Esophagus squamous epithelium (tissue), 5 donors: Measurements from ENCODE around the gene RAB24. TPM values are rescaled to one million over a fixed set of nuclear protein-coding genes. Genes with fewer than 3 reads are reported as not detected.

ENCODE experiments used
- DNase-seq: peaks from one replicate; lab custom pipeline; 2025; lab: John Stamatoyannopoulos, UW
- H3K27ac ChIP-seq, 4 donors: fragments of 200-600 bp; sonication (generic); one replicate each; pipeline ENCODE4 v1.5.1; 2016 to 2019; ENCODE audit warnings: mild to moderate bottlenecking in 1 of 4
- H3K27me3 ChIP-seq, 4 donors: fragments of 200-600 bp; sonication (generic); 1 replicate in 3 of 4; 2 replicates in 1 of 4; pipeline versions ENCODE4 v1.5.1 to v1.6.0; 2017 to 2021; ENCODE audit warnings: antibody characterized with exemption in 1 of 4
- H3K36me3 ChIP-seq, 3 donors: fragments of 200-600 bp; sonication (generic); one replicate each; pipeline ENCODE4 v1.5.1; 2016 to 2019
- H3K4me1 ChIP-seq, 3 donors: fragments of 200-600 bp; sonication (generic); one replicate each; pipeline ENCODE4 v1.5.1; 2017 to 2019
- H3K4me3 ChIP-seq, 4 donors: fragments of 200-600 bp; sonication (generic); 1 replicate in 3 of 4; 2 replicates in 1 of 4; pipeline ENCODE4 v1.5.1; 2016 to 2019; ENCODE audit warnings: mild to moderate bottlenecking in 2 of 4, moderate library complexity in 1 of 4
- H3K9me3 ChIP-seq, 3 donors: fragments of 200-600 bp; sonication (generic); one replicate each; pipeline ENCODE4 v1.5.1; 2016 to 2019
- CTCF ChIP-seq, 6 experiments: fragments of 450-650 bp in 4 of 6; fragments of 200-600 bp in 2 of 6; sonication (generic) in 2 of 6; IDR thresholded peaks; one replicate each; pipeline ENCODE4 v1.5.1; 2016 to 2019; ENCODE audit warnings: antibody characterized with exemption in 6 of 6, mild to moderate bottlenecking in 4 of 6, moderate library complexity in 4 of 6
- POLR2A ChIP-seq, 4 donors: fragments of 450-650 bp; IDR thresholded peaks; one replicate each; pipeline ENCODE4 v1.6.1; 2017; ENCODE audit warnings: antibody characterized with exemption in 4 of 4, mild to moderate bottlenecking in 4 of 4, moderate library complexity in 3 of 4
- WGBS, 2 donors: methylation state at CpG; one replicate each; pipeline ENCODE4 v1.1.5; 2018; 5-methylcytosine and 5-hydroxymethylcytosine counted together
- intact Hi-C: fragments of 100-400 bp; cut with DNase I; formaldehyde crosslinking; loops from one replicate; pipeline ENCODE4 v1.15.0; 2022
- total RNA-seq, 4 donors: library from RNA; depleted of rRNA; stranded (reverse); fragments of >200 nt; gene quantifications; one replicate each; pipeline ENCODE4 v1.1.0, GENCODE V29; 2016
- donor health status: DM: yes; HTN: yes; CAD: no.

Gene RAB24
- total RNA-seq, 4 donors from 2014 or later: 24.0 to 74.4 (median 49.8) TPM

GRCh38 chr5:177332896-177333260 lies 29.4 kb upstream of the RAB24 start:
- intact Hi-C loops: no loop called here
- H3K9me3 ChIP-seq: no peaks in the 10 kb centered on the region
- no peak overlapping the region for H3K4me3 ChIP-seq
- no peak overlapping the region for H3K27ac ChIP-seq
- H3K27me3 ChIP-seq: no peaks in the 10 kb centered on the region
- H3K4me1 ChIP-seq: peaks cover 0 to 7% (median 4%) of the 10 kb centered on the region in 3 donors
- no peak for TF ChIP-seq CTCF (IDR thresholded peaks at IDR 0.05)
- TF ChIP-seq POLR2A (IDR thresholded peaks at IDR 0.05): no peak
- DNase-seq: no peak
- WGBS, 2 donors: 90% methylated on average over 4 to 7 of the region's 13 CpGs
- H3K36me3 ChIP-seq: peaks cover 49 to 100% (median 71%) of the 10 kb centered on the region in 3 donors

- Histone ChIP-seq H3K4me3 (no peak overlapping the region), H3K4me1 (peaks cover 0 to 11% (median 4%) of the 10 kb centered on the region in 3 donors), H3K36me3 (peaks cover 43 to 100% (median 65%) of the 10 kb centered on the region in 3 donors), H3K27me3 (no peaks in the 10 kb centered on the region), H3K27ac (no peak overlapping the region), H3K9me3 (no peaks in the 10 kb centered on the region)
- DNase-seq: no peak
- TF ChIP-seq POLR2A (IDR thresholded peaks at IDR 0.05): no peak
- TF ChIP-seq CTCF (IDR thresholded peaks at IDR 0.05): no peak
- intact Hi-C loops: no loop called here
- 82 to 90% methylated on average over 16 to 25 of the region's 35 CpGs for WGBS, 2 donors
These were observed 28.7 kb upstream of the RAB24 start for GRCh38 chr5:177332031-177332895.

- 71 to 74% methylated on average over 9 to 12 of the region's 27 CpGs for WGBS, 2 donors
- no peaks in the 10 kb centered on the region for H3K9me3 ChIP-seq
- peaks cover 0 to 11% (median 4%) of the 10 kb centered on the region in 3 donors for H3K4me1 ChIP-seq
- no peak for DNase-seq
- H3K27ac ChIP-seq: no peak overlapping the region
- no peaks in the 10 kb centered on the region for H3K27me3 ChIP-seq
- intact Hi-C loops: no loop called here
- peaks cover 32 to 93% (median 54%) of the 10 kb centered on the region in 3 donors for H3K36me3 ChIP-seq
- no peak for TF ChIP-seq POLR2A (IDR thresholded peaks at IDR 0.05)
- no peak for TF ChIP-seq CTCF (IDR thresholded peaks at IDR 0.05)
- no peak overlapping the region for H3K4me3 ChIP-seq
These were observed 27.7 kb upstream of the RAB24 start for GRCh38 chr5:177330991-177331842.

- Histone ChIP-seq H3K4me3 (no peak overlapping the region), H3K36me3 (peaks cover 20 to 91% (median 41%) of the 10 kb centered on the region in 3 donors), H3K4me1 (peaks cover 0 to 11% (median 4%) of the 10 kb centered on the region in 3 donors), H3K9me3 (no peaks in the 10 kb centered on the region), H3K27ac (no peak overlapping the region), H3K27me3 (no peaks in the 10 kb centered on the region)
- DNase-seq: no peak
- 87 to 95% methylated on average over 3 to 4 of the region's 6 CpGs for WGBS, 2 donors
- TF ChIP-seq CTCF (IDR thresholded peaks at IDR 0.05) (no peak), POLR2A (IDR thresholded peaks at IDR 0.05) (no peak)
- intact Hi-C loops: no loop called here
These were observed 26.4 kb upstream of the RAB24 start for GRCh38 chr5:177329883-177330282.
